Pancreas (tissue), 10 donors: ENCODE results near the gene RPP30. TPM values are rescaled to one million over a fixed set of nuclear protein-coding genes. Genes with fewer than 3 reads are reported as not detected.
"Not testable (repeated sequence)": the region's sequence is repeated elsewhere in the genome, so short reads cannot be mapped to it uniquely, and the experiment has no call there.

Experiments
- ATAC-seq, 4 donors: fragments of 200-7000 bp; cut with Tn5 transposase; one replicate each; pipeline versions ENCODE4 v1.8.0 to v1.9.1; 2020; ENCODE audit warnings: mild to moderate bottlenecking in 4 of 4, moderate library complexity in 4 of 4
- DNase-seq, 6 donors: peaks; one replicate each; pipeline ENCODE4 v3.0.0-alpha.2; 2020
- FAIRE-seq: peaks from 2 replicates; lab custom pipeline; 2012; peaks lifted over from hg19 to GRCh38; lab: Jason Lieb, UNC
- H3K27ac ChIP-seq, 4 donors: fragments of 200-600 bp; sonication (generic); 1 replicate in 3 of 4; 2 replicates in 1 of 4; pipeline versions ENCODE4 v1.5.0 to v1.8.0; 2020
- H3K27me3 ChIP-seq, 4 donors: fragments of 200-600 bp; one replicate each; pipeline ENCODE4 v1.8.0; 2021
- H3K36me3 ChIP-seq, 3 donors: fragments of 200-600 bp; sonication (generic) in 1 of 3; one replicate each; pipeline versions ENCODE4 v1.5.0 to v1.8.0; 2020 to 2021
- H3K4me1 ChIP-seq, 3 donors: fragments of 200-600 bp; one replicate each; pipeline ENCODE4 v1.8.0; 2021
- H3K4me3 ChIP-seq, 4 donors: fragments of 200-600 bp; sonication (generic) in 2 of 4; one replicate each; pipeline versions ENCODE4 v1.5.0 to v1.8.0; 2020 to 2021
- H3K9me3 ChIP-seq, 4 donors: fragments of 200-600 bp; one replicate each; pipeline ENCODE4 v1.8.0; 2021
- CTCF ChIP-seq, 4 donors: fragments of 200-600 bp; sonication (generic) in 3 of 4; IDR thresholded peaks; one replicate each; pipeline versions ENCODE4 v1.5.0 to v1.8.0; 2021; ENCODE audit warnings: antibody characterized with exemption in 4 of 4
- WGBS, 2 donors: extraction: QIAGEN DNeasy Blood & Tissue Kit; methylation state at CpG; one replicate each; pipeline ENCODE4 v1.1.7; 2013; 5-methylcytosine and 5-hydroxymethylcytosine counted together
- intact Hi-C, 3 donors: fragments of 100-400 bp; cut with DNase I; formaldehyde crosslinking; loops; one replicate each; pipeline versions ENCODE4 v1.11.1 to v1.14.2; 2022
- polyA plus RNA-seq, 2 donors: library from polyadenylated mRNA; stranded (reverse); fragments of 200-250 nt; gene quantifications; one replicate each; pipeline ENCODE4 v1.2.3, GENCODE V29; 2013
- total RNA-seq, 6 donors: library from RNA; stranded (reverse); fragmentation: NEBNext Ultra II Directional in 4 of 6; extraction: Animal tissue kit (Norgen Biotek cat#: 25700) in 4 of 6; gene quantifications; one replicate each; pipeline versions ENCODE4 v1.2.1 to v1.2.4, GENCODE V29; 2021 to 2023
- donor health status: healthy with polysubstance abuse.
- donor health status: DM: no; HTN: no; CAD: no; lungs with moderate emphysema.
- donor health status: DM: no; HTN: no; CAD: no.
- donor health status: control.
- donor health status: control.
- donor health status: Bipolar disorder and iron deficiency.
- donor health status: DM: yes; HTN: yes; CAD: no.
- donor health status: DM: no; HTN: no; CAD: no.
- donor health status: DM: no; HTN: no; CAD: no.
- donor health status: DM: yes; HTN: yes; CAD: no.

Gene RPP30
- total and polyA plus RNA-seq, 8 donors: 5.8 to 23.1 (median 10.2) TPM

GRCh38 chr10:90889636-90890035 lies 17.9 kb downstream of the RPP30 start:
- no peaks in the 10 kb centered on the region for H3K9me3 ChIP-seq
- no peak for ATAC-seq
- no peak overlapping the region for H3K27ac ChIP-seq
- no peak for DNase-seq
- H3K36me3 ChIP-seq: peaks cover 0 to 23% (median 7%) of the 10 kb centered on the region in 3 donors
- WGBS, 2 donors: 92 to 98% methylated on average over 1 of the region's 1 CpG
- H3K4me3 ChIP-seq: no peak overlapping the region
- H3K4me1 ChIP-seq: no peaks in the 10 kb centered on the region
- no peak for TF ChIP-seq CTCF (IDR thresholded peaks at IDR 0.05)
- no peak for FAIRE-seq
- intact Hi-C loops: no loop called here
- H3K27me3 ChIP-seq: no peaks in the 10 kb centered on the region

- DNase-seq: no peak
- H3K27me3 ChIP-seq: no peaks in the 10 kb centered on the region
- H3K36me3 ChIP-seq: peaks cover 0 to 23% (median 7%) of the 10 kb centered on the region in 3 donors
- no peak for FAIRE-seq
- no peaks in the 10 kb centered on the region for H3K4me1 ChIP-seq
- no peak for TF ChIP-seq CTCF (IDR thresholded peaks at IDR 0.05)
- WGBS, 2 donors: 89 to 95% methylated on average over 2 of the region's 2 CpGs
- H3K27ac ChIP-seq: no peak overlapping the region
- no peaks in the 10 kb centered on the region for H3K9me3 ChIP-seq
- no peak for ATAC-seq
- intact Hi-C loops: no loop called here
- no peak overlapping the region for H3K4me3 ChIP-seq
These were observed 18.6 kb downstream of the RPP30 start for GRCh38 chr10:90890347-90890746.

DNA sequence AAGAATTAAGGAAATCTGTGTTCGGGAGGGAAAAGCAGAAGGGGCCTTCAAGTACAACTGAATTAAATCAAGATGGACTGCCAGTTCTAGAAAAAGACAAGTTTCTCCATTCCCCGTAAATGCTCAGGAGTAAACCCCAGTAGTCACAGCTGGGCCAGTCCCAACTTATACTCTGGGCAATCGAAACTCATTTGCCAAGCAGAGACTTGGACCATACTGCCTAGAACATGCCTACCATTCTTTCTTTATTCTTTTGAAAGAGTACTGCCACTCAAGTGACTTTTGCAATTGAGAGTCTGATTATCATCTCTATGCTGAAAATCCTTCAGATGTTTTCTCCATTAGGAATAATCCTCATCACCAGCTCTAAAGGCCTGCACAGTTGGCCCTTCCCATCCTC lies 21.4 kb downstream of the RPP30 start:
- WGBS, 2 donors: 94 to 98% methylated on average over 3 of the region's 3 CpGs
- Histone ChIP-seq H3K36me3 (peaks cover 0 to 12% (median 0%) of the 10 kb centered on the region in 3 donors), H3K27me3 (no peaks in the 10 kb centered on the region), H3K4me1 (no peaks in the 10 kb centered on the region), H3K27ac (no peak overlapping the region), H3K9me3 (no peaks in the 10 kb centered on the region), H3K4me3 (no peak overlapping the region)
- no peak for TF ChIP-seq CTCF (IDR thresholded peaks at IDR 0.05)
- no peak for DNase-seq
- intact Hi-C loops: no loop called here
- FAIRE-seq: no peak
- no peak for ATAC-seq

DNA sequence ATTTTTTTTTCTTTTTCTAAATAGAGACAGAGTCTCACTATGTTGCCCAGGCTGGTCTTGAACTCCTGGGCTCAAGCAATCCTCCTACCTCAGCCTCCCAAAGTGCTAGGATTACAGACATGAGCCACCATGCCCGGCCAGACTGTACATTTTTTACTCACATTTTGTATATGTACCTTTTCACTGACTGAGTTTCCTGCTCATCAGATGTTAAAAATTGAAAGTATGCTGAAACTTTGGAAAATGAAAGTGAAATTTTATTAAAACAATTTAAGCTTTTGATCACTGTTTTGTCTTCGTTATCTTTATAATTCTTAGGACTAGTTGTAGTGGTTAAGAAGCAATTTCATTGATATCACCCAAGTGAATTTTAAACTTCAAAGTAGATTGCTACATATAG lies 25.1 kb downstream of the RPP30 start:
- H3K9me3 ChIP-seq, ATAC-seq, FAIRE-seq, H3K4me3 ChIP-seq, H3K27ac ChIP-seq, DNase-seq, H3K4me1 ChIP-seq, intact Hi-C loops, H3K36me3 ChIP-seq, H3K27me3 ChIP-seq: not testable (repeated sequence)
- 85 to 97% methylated on average over 2 of the region's 2 CpGs for WGBS, 2 donors

GRCh38 chr10:90905925-90906324 lies 34.2 kb downstream of the RPP30 start:
- Histone ChIP-seq H3K27ac (no peak overlapping the region), H3K27me3 (no peaks in the 10 kb centered on the region), H3K36me3 (no peaks in the 10 kb centered on the region), H3K9me3 (no peaks in the 10 kb centered on the region), H3K4me1 (no peaks in the 10 kb centered on the region), H3K4me3 (no peak overlapping the region)
- no peak for ATAC-seq
- no peak for DNase-seq
- no peak for FAIRE-seq
- intact Hi-C loops: no loop called here
- TF ChIP-seq CTCF (IDR thresholded peaks at IDR 0.05): no peak
- WGBS, 2 donors: 87 to 91% methylated on average over 1 of the region's 1 CpG
